PC-9 (cell line): Measurements from ENCODE around the gene SLC5A5. TPM values are rescaled to one million over a fixed set of nuclear protein-coding genes. Genes with fewer than 3 reads are reported as not detected.

Experiments
- BruUV-seq: library from RNA; stranded (reverse); fragments of 400-500 nt; replicated peaks from 2 replicates; lab custom pipeline; 2021; lab: Mats Ljungman, UMichigan
- CTCF ChIA-PET: fragments of 300-600 bp; sonication (Branson Sonifier 250); formaldehyde crosslinking; loops from one replicate; lab custom pipeline; 2022; ENCODE audit warnings: antibody characterized with exemption; lab: Charles Lee
- POLR2A ChIA-PET: fragments of 300-600 bp; sonication (Branson Sonifier 250); formaldehyde crosslinking; loops from one replicate; lab custom pipeline; 2022; ENCODE audit warnings: antibody characterized with exemption; ENCODE audit not compliant: unreplicated experiment; lab: Charles Lee
- DNase-seq, 2 experiments: peaks; one replicate each; pipeline versions ENCODE4 v3.0.0 to v3.0.0-alpha.2; 2015 to 2022; ENCODE audit warnings: mixed read lengths in 1 of 2
- H2AFZ ChIP-seq: fragments of 200-600 bp; sonication (generic); 2 replicates; pipeline ENCODE4 v1.8.1; 2017; ENCODE audit warnings: antibody characterized with exemption
- H3F3A ChIP-seq: fragments of 200-600 bp; sonication (generic); 2 replicates; pipeline ENCODE4 v1.8.1; 2017; ENCODE audit warnings: antibody characterized with exemption, mild to moderate bottlenecking, low read depth; ENCODE audit not compliant: insufficient read depth
- H3K27ac ChIP-seq: fragments of 200-600 bp; sonication (generic); 2 replicates; pipeline ENCODE4 v1.6.1; 2016; ENCODE audit warnings: mixed run types
- H3K27me3 ChIP-seq: fragments of 200-600 bp; sonication (generic); 2 replicates; pipeline ENCODE4 v1.6.1; 2016; ENCODE audit warnings: low read depth, mixed run types; ENCODE audit not compliant: insufficient read depth
- H3K36me3 ChIP-seq: fragments of 200-600 bp; sonication (generic); 2 replicates; pipeline ENCODE4 v1.6.1; 2016; ENCODE audit warnings: low read depth, mixed run types
- H3K4me1 ChIP-seq: fragments of 200-600 bp; sonication (generic); replicated peaks from 2 replicates; pipeline ENCODE4 v1.6.1; 2016; ENCODE audit warnings: mixed run types; ENCODE audit not compliant: insufficient read depth
- H3K4me2 ChIP-seq: fragments of 200-600 bp; sonication (generic); 2 replicates; pipeline ENCODE4 v1.6.1; 2017; ENCODE audit warnings: mixed run types
- H3K4me3 ChIP-seq: fragments of 200-600 bp; sonication (generic); 2 replicates; pipeline ENCODE4 v1.6.1; 2016; ENCODE audit warnings: mixed run types
- H3K79me2 ChIP-seq: fragments of 200-600 bp; sonication (generic); 2 replicates; pipeline ENCODE4 v1.6.1; 2017; ENCODE audit warnings: low read depth, mixed run types
- H3K9me2 ChIP-seq: fragments of 200-600 bp; sonication (generic); 2 replicates; pipeline ENCODE4 v1.8.1; 2017; ENCODE audit warnings: mild to moderate bottlenecking; ENCODE audit not compliant: insufficient read depth
- H3K9me3 ChIP-seq: fragments of 200-600 bp; sonication (generic); 2 replicates; pipeline ENCODE4 v1.8.1; 2016; ENCODE audit warnings: low read depth; ENCODE audit not compliant: insufficient read depth
- H4K20me1 ChIP-seq: fragments of 200-600 bp; sonication (generic); 2 replicates; pipeline ENCODE4 v1.8.1; 2017; ENCODE audit not compliant: insufficient read depth
- EZH2 ChIP-seq: fragments of 200-600 bp; sonication (generic); IDR thresholded peaks from 2 replicates; pipeline ENCODE4 v1.8.0; 2017; ENCODE audit warnings: antibody characterized with exemption, low read depth
- intact Hi-C: fragments of 100-400 bp; cut with micrococcal nuclease; formaldehyde crosslinking; loops from one replicate; pipeline ENCODE4 v1.10.0; 2022; ENCODE audit not compliant: unreplicated experiment
- total RNA-seq: library from RNA; stranded (reverse); gene quantifications from 2 replicates; pipeline ENCODE4 v1.2.3, GENCODE V29; 2021
- TF ChIP-seq, protein P1 (sequence below): fragments of 200-600 bp; sonication (generic); conservative IDR thresholded peaks from 2 replicates; pipeline ENCODE4 v1.6.1; 2017; ENCODE audit warnings: mixed run types, antibody characterized with exemption, mild to moderate bottlenecking, moderate library complexity

The SLC5A5 gene
- total RNA-seq, 1 experiment from 2014 or later, result not detected

- Histone ChIP-seq H3K4me1 (peaks cover 9% of the 10 kb centered on the region; the same call in 1 of the 2 replicates), H3K4me2 (no peak overlapping the region), H3K27ac (no peak overlapping the region), H3K9me3 (peaks cover 12% of the 10 kb centered on the region), H3K36me3 (no peaks in the 10 kb centered on the region), H3K79me2 (no peaks in the 10 kb centered on the region), H3K9me2 (no peaks in the 10 kb centered on the region), H4K20me1 (no peaks in the 10 kb centered on the region), H3F3A (peaks cover 21% of the 10 kb centered on the region; the same call in 1 of the 2 replicates), H2AFZ (no peak overlapping the region), H3K27me3 (no peaks in the 10 kb centered on the region), H3K4me3 (no peak overlapping the region)
- CTCF ChIA-PET, result interaction anchor here (0.7 kb wide), 1 partner anchor 33 kb away, joined by 5 read pairs; no protein-coding TSS in a partner anchor
- no peak for TF ChIP-seq EZH2
- TF ChIP-seq, protein P1, sequence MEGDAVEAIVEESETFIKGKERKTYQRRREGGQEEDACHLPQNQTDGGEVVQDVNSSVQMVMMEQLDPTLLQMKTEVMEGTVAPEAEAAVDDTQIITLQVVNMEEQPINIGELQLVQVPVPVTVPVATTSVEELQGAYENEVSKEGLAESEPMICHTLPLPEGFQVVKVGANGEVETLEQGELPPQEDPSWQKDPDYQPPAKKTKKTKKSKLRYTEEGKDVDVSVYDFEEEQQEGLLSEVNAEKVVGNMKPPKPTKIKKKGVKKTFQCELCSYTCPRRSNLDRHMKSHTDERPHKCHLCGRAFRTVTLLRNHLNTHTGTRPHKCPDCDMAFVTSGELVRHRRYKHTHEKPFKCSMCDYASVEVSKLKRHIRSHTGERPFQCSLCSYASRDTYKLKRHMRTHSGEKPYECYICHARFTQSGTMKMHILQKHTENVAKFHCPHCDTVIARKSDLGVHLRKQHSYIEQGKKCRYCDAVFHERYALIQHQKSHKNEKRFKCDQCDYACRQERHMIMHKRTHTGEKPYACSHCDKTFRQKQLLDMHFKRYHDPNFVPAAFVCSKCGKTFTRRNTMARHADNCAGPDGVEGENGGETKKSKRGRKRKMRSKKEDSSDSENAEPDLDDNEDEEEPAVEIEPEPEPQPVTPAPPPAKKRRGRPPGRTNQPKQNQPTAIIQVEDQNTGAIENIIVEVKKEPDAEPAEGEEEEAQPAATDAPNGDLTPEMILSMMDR, result no peak
- POLR2A ChIA-PET, result no interaction called here
- no TSS peak for BruUV-seq
- DNase-seq, result no peak
- intact Hi-C loops, result no loop called here
Measured at GRCh38 chr19:17908244-17908643, 36.5 kb downstream of the SLC5A5 start.

DNA sequence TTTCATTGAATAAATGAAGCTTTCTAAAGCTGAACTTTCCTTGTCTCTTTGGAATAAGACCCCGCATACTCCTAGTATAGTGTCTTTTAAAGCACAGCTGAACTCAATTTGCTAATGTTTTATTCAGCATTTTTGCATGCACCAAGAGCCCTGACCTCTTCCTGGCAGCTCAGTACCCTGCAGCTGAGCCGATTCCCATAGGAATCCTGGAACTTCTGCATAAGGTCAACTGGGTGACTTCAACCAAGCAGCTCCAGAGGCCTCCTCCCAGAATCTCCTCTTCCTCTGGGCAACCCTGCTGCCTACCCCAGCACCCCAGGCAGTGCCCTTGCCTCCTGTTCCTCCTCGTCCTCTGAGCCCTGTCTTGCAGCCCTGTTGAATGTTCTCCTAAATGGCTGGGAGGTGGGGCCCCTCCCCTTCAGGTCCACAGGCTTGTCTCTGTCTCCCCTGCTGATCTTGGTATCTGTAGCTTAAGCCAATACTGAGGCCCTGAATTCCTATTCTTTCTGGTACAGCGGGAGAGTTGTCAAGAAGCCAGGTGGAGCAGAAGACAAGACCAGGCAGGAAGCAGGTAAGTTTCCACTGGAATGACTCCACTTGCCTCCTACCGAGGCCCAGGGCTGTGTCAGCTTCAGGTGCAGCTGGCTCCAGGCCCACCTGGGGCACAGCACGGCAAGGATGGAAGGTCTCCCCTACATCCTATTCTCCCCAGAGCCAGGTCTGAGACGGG is 37.4 kb downstream of the SLC5A5 start:
- Histone ChIP-seq H3K4me3 (no peak overlapping the region), H3F3A (peaks cover 21% of the 10 kb centered on the region; the same call in 1 of the 2 replicates), H3K27ac (no peak overlapping the region), H4K20me1 (no peaks in the 10 kb centered on the region), H3K79me2 (no peaks in the 10 kb centered on the region), H3K9me3 (peaks cover 12% of the 10 kb centered on the region), H3K27me3 (no peaks in the 10 kb centered on the region), H3K36me3 (no peaks in the 10 kb centered on the region), H2AFZ (no peak overlapping the region), H3K4me1 (peaks cover 9% of the 10 kb centered on the region; the same call in 1 of the 2 replicates), H3K9me2 (no peaks in the 10 kb centered on the region), H3K4me2 (no peak overlapping the region)
- no TSS peak for BruUV-seq
- peak in 1 of 2 experiments; percentile 53 for DNase-seq
- intact Hi-C loops, result no loop called here
- TF ChIP-seq, protein P1, result no peak
- no peak for TF ChIP-seq EZH2
- POLR2A ChIA-PET, result interaction anchor here (0.6 kb wide), 1 partner anchor 10 kb away, joined by 10 read pairs; no protein-coding TSS in a partner anchor
- CTCF ChIA-PET, result interaction anchor here (0.6 kb wide), 1 partner anchor 17 kb away, joined by 8 read pairs; no protein-coding TSS in a partner anchor

GRCh38 chr19:17910791-17911360 is 39.1 kb downstream of the SLC5A5 start:
- ChIA-PET POLR2A (no interaction called here), CTCF (no interaction called here)
- no peaks in the 10 kb centered on the region for H4K20me1 ChIP-seq
- H3K9me2 ChIP-seq, result no peaks in the 10 kb centered on the region
- DNase-seq, result no peak
- H3K4me1 ChIP-seq, result peaks cover 13% of the 10 kb centered on the region
- BruUV-seq, result no TSS peak
- H2AFZ ChIP-seq, result no peak overlapping the region
- H3K27ac ChIP-seq, result no peak overlapping the region
- no peaks in the 10 kb centered on the region for H3K79me2 ChIP-seq
- no peaks in the 10 kb centered on the region for H3K27me3 ChIP-seq
- TF ChIP-seq EZH2, result no peak
- TF ChIP-seq, protein P1, result no peak
- no peak overlapping the region for H3K4me3 ChIP-seq
- peaks cover 20% of the 10 kb centered on the region; the same call in 1 of the 2 replicates for H3F3A ChIP-seq
- H3K36me3 ChIP-seq, result no peaks in the 10 kb centered on the region
- no peak overlapping the region for H3K4me2 ChIP-seq
- intact Hi-C loops, result no loop called here
- peaks cover 12% of the 10 kb centered on the region for H3K9me3 ChIP-seq
